Right renal pelvis (tissue), 4 donors: ENCODE measurements around the gene CARD19. TPM values are rescaled to one million over a fixed set of nuclear protein-coding genes. Genes with fewer than 3 reads are reported as not detected.

Experiments used
- DNase-seq, 4 donors: peaks; one replicate each; pipeline ENCODE4 v3.0.0-alpha.2; 2013; ENCODE audit warnings: low read depth in 4 of 4, low spot score in 3 of 4, missing footprints in 1 of 4
- polyA plus RNA-seq, 4 donors: library from polyadenylated mRNA; unstranded; fragments of 120-200 nt; gene quantifications; one replicate each; pipeline ENCODE4 v1.2.1, GENCODE V29; 2013; ENCODE audit not compliant: insufficient read length in 4 of 4

CARD19 gene
- 10 to 100 TPM; 16.5 to 34.7 (median 18.7) TPM for polyA plus RNA-seq

- DNase-seq: no peak
Observed at GRCh38 chr9:93096131-93096802, at the start of gene CARD19. CARD19 (plus strand) TSS chr9:93096217; CDS start chr9:93096346, 129 bp downstream.

GRCh38 chr9:93048566-93049448 is 47.2 kb upstream of the CARD19 start:
- DNase-seq: no peak

- no peak for DNase-seq
Observed at GRCh38 chr9:93049491-93049890, 46.5 kb upstream of the CARD19 start.

- no peak for DNase-seq
Observed at GRCh38 chr9:93050231-93050630, 45.8 kb upstream of the CARD19 start.

- no peak for DNase-seq
Observed at GRCh38 chr9:93051680-93052089, 44.3 kb upstream of the CARD19 start.

- no peak for DNase-seq
Observed at GRCh38 chr9:93052791-93053540, 43.1 kb upstream of the CARD19 start.

GRCh38 chr9:93053781-93054331 is 42.2 kb upstream of the CARD19 start:
- DNase-seq: no peak

GRCh38 chr9:93054758-93055704 is 41.0 kb upstream of the CARD19 start:
- DNase-seq: no peak

- no peak for DNase-seq
Observed at GRCh38 chr9:93057042-93057702, 38.8 kb upstream of the CARD19 start.

GRCh38 chr9:93057703-93058354 is 38.2 kb upstream of the CARD19 start:
- no peak for DNase-seq

- peak; percentile 61 to 77 (median 73) for DNase-seq
Observed at GRCh38 chr9:93058355-93059010, 37.5 kb upstream of the CARD19 start, which contains the start of gene SUSD3. SUSD3 (plus strand) TSS chr9:93058701; CDS start chr9:93058743, 42 bp downstream.

- no peak for DNase-seq
Observed at GRCh38 chr9:93059011-93059714, 36.9 kb upstream of the CARD19 start.

GRCh38 chr9:93059715-93060578 is 36.1 kb upstream of the CARD19 start:
- no peak for DNase-seq

- no peak for DNase-seq
Observed at GRCh38 chr9:93060746-93061259, 35.2 kb upstream of the CARD19 start.

GRCh38 chr9:93061260-93061751 is 34.7 kb upstream of the CARD19 start:
- no peak for DNase-seq
